CD4-positive, alpha-beta memory T cell (primary cell): ENCODE results near the gene TCF12. TPM values are rescaled to one million over a fixed set of nuclear protein-coding genes. Genes with fewer than 3 reads are reported as not detected.

Experiments
- CTCF ChIA-PET: fragments of 350-600 bp; sonication (Branson Sonifier 250); formaldehyde crosslinking; loops from one replicate; lab custom pipeline; 2021; ENCODE audit warnings: inconsistent platforms; ENCODE audit not compliant: partially characterized antibody; lab: Charles Lee
- POLR2A ChIA-PET: fragments of 350-600 bp; sonication (Branson Sonifier 250); formaldehyde crosslinking; loops from one replicate; lab custom pipeline; 2021; ENCODE audit not compliant: partially characterized antibody; lab: Charles Lee
- DNase-seq, 5 donors: peaks; one replicate each; pipeline versions ENCODE4 v3.0.0 to v3.0.0-alpha.2; 2020 to 2022; ENCODE audit warnings: mixed read lengths in 1 of 5
- H3K27ac ChIP-seq: one replicate; pipeline ENCODE4 v1.7.0; 2013; ENCODE audit warnings: low read depth, low read length
- H3K27me3 ChIP-seq: 2 replicates; pipeline ENCODE4 v1.7.0; 2013; ENCODE audit warnings: mild to moderate bottlenecking, low read length, moderate library complexity; ENCODE audit not compliant: insufficient read depth
- H3K36me3 ChIP-seq: 2 replicates; pipeline ENCODE4 v1.7.0; 2013; ENCODE audit warnings: mild to moderate bottlenecking, low read length, moderate library complexity; ENCODE audit not compliant: insufficient read depth
- H3K4me1 ChIP-seq: 2 replicates; pipeline ENCODE4 v1.7.0; 2013; ENCODE audit warnings: mild to moderate bottlenecking, low read length, moderate library complexity; ENCODE audit not compliant: insufficient read depth
- H3K4me3 ChIP-seq, 2 donors: one replicate each; pipeline ENCODE4 v1.7.0; 2013; ENCODE audit warnings: low read length in 2 of 2, mild to moderate bottlenecking in 1 of 2
- H3K9me3 ChIP-seq, 2 donors: one replicate each; pipeline ENCODE4 v1.7.0; 2013; ENCODE audit warnings: low read length in 2 of 2, control low read depth in 1 of 2; ENCODE audit not compliant: control insufficient read depth in 1 of 2
- H3K27ac Mint-ChIP-seq, 7 donors: one replicate each; pipeline ENCODE4 v1.8.0; 2020 to 2021; ENCODE audit warnings: mixed read lengths in 7 of 7, mild to moderate bottlenecking in 6 of 7, inconsistent platforms in 3 of 7, moderate library complexity in 3 of 7
- H3K27me3 Mint-ChIP-seq, 2 donors: one replicate each; pipeline ENCODE4 v1.8.0; 2020 to 2021; ENCODE audit warnings: mixed read lengths in 2 of 2
- H3K36me3 Mint-ChIP-seq, 2 donors: one replicate each; pipeline ENCODE4 v1.8.0; 2020 to 2021; ENCODE audit warnings: mixed read lengths in 2 of 2, inconsistent platforms in 1 of 2, mild to moderate bottlenecking in 1 of 2
- H3K4me1 Mint-ChIP-seq, 4 donors: one replicate each; pipeline ENCODE4 v1.8.0; 2020 to 2021; ENCODE audit warnings: mixed read lengths in 4 of 4, mild to moderate bottlenecking in 1 of 4
- H3K4me3 Mint-ChIP-seq, 8 donors: one replicate each; pipeline ENCODE4 v1.8.0; 2020 to 2021; ENCODE audit warnings: mixed read lengths in 8 of 8, mild to moderate bottlenecking in 7 of 8, moderate library complexity in 6 of 8, inconsistent platforms in 3 of 8
- H3K9me3 Mint-ChIP-seq, 8 donors: one replicate each; pipeline ENCODE4 v1.8.0; 2020 to 2021; ENCODE audit warnings: mixed read lengths in 8 of 8, mild to moderate bottlenecking in 5 of 8, inconsistent platforms in 3 of 8, moderate library complexity in 1 of 8
- intact Hi-C: fragments of 100-400 bp; cut with micrococcal nuclease; formaldehyde crosslinking; loops from one replicate; pipeline ENCODE4 v1.15.1; 2023
- polyA plus RNA-seq, 2 donors: library from polyadenylated mRNA; unstranded; fragments of 300-500 nt; fragmentation: Illumina TruSeq; gene quantifications; one replicate each; pipeline ENCODE4 v1.2.3, GENCODE V29; 2021
- total RNA-seq, 2 experiments: library from RNA; stranded (reverse); gene quantifications; one replicate each; pipeline ENCODE4 v1.2.3, GENCODE V29; 2021

Gene TCF12
- total and polyA plus RNA-seq, 4 experiments from 2014 or later = 36.5 to 86.5 (median 68.4) TPM

DNA sequence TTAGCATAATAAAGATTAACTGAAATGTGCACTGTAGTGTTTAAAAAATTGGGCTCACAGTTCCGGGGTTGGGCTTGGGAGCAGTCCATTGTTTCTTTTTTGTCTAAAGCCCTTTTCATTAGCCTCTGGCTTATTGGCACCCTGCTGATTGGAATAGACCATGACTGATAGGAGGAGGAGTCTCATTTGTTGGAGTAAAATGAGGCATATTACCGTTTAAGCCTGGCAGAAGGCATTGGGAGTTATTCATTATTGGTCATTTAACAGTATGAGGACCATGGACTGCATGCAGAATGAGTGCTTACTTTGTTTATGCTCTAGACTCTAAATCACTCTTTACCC, 318.8 kb downstream of the TCF12 start:
- Mint-ChIP-seq H3K27me3 (no peaks in the 10 kb centered on the region), H3K9me3 (no peaks in the 10 kb centered on the region), H3K4me3 (no peak overlapping the region), H3K27ac (no peak overlapping the region), H3K4me1 (peaks cover 0 to 2% (median 0%) of the 10 kb centered on the region in 4 donors), H3K36me3 (peaks cover 58% of the 10 kb centered on the region in 2 donors)
- no peak overlapping the region for H3K4me3 ChIP-seq
- H3K27ac ChIP-seq = no peak overlapping the region
- DNase-seq = no peak
- ChIA-PET CTCF (no interaction called here), POLR2A (no interaction called here)
- H3K27me3 ChIP-seq = no peaks in the 10 kb centered on the region
- no peaks in the 10 kb centered on the region for H3K4me1 ChIP-seq
- H3K36me3 ChIP-seq = peaks cover 21% of the 10 kb centered on the region
- H3K9me3 ChIP-seq = no peaks in the 10 kb centered on the region
- intact Hi-C loops = no loop called here

DNA sequence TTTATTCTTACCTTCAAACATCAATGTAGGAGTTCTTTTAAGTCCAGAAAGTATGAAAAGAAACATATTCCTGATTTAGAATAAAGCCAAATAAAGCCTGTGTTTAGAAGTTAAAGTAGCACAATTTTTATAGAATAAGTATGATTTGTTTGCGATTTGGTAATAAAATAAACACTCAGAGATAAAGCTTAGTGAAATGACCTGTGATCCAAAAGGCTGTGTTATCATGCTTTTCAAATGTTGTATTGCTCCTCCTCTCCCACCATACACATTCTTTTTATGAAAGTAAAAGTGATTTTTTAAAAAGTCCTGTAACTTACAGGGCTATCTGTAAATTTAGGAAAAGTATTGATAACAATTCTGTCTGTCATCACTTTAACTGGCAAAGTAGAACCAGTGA, 319.2 kb downstream of the TCF12 start:
- peaks cover 55 to 58% of the 10 kb centered on the region in 2 donors for H3K36me3 Mint-ChIP-seq
- DNase-seq = no peak
- no peaks in the 10 kb centered on the region for H3K27me3 Mint-ChIP-seq
- H3K27ac Mint-ChIP-seq = no peak overlapping the region
- POLR2A ChIA-PET = no interaction called here
- no peak overlapping the region for H3K4me3 Mint-ChIP-seq
- H3K9me3 ChIP-seq = no peaks in the 10 kb centered on the region
- CTCF ChIA-PET = no interaction called here
- no peak overlapping the region for H3K27ac ChIP-seq
- peaks cover 0 to 2% (median 0%) of the 10 kb centered on the region in 4 donors for H3K4me1 Mint-ChIP-seq
- no peaks in the 10 kb centered on the region for H3K4me1 ChIP-seq
- no peak overlapping the region for H3K4me3 ChIP-seq
- intact Hi-C loops = no loop called here
- H3K27me3 ChIP-seq = no peaks in the 10 kb centered on the region
- H3K36me3 ChIP-seq = peaks cover 20% of the 10 kb centered on the region
- H3K9me3 Mint-ChIP-seq = no peaks in the 10 kb centered on the region

- POLR2A ChIA-PET = no interaction called here
- Histone ChIP-seq H3K4me1 (no peaks in the 10 kb centered on the region), H3K27ac (no peak overlapping the region), H3K27me3 (no peaks in the 10 kb centered on the region), H3K36me3 (peaks cover 13% of the 10 kb centered on the region), H3K4me3 (no peak overlapping the region), H3K9me3 (no peaks in the 10 kb centered on the region)
- CTCF ChIA-PET = no interaction called here
- intact Hi-C loops = no loop called here
- no peaks in the 10 kb centered on the region for H3K27me3 Mint-ChIP-seq
- no peak for DNase-seq
- peaks cover 42 to 50% of the 10 kb centered on the region in 2 donors for H3K36me3 Mint-ChIP-seq
- H3K9me3 Mint-ChIP-seq = no peaks in the 10 kb centered on the region
- no peak overlapping the region for H3K27ac Mint-ChIP-seq
- H3K4me1 Mint-ChIP-seq = no peaks in the 10 kb centered on the region
- no peak overlapping the region for H3K4me3 Mint-ChIP-seq
Measured at GRCh38 chr15:57245130-57245529, 326.7 kb downstream of the TCF12 start.

- intact Hi-C loops = no loop called here
- no peak overlapping the region for H3K27ac ChIP-seq
- CTCF ChIA-PET = interaction anchor here (1.1 kb wide), 1 partner anchor 423 kb away, joined by 3 read pairs; no protein-coding TSS in a partner anchor
- no peaks in the 10 kb centered on the region for H3K9me3 Mint-ChIP-seq
- POLR2A ChIA-PET = no interaction called here
- H3K9me3 ChIP-seq = no peaks in the 10 kb centered on the region
- H3K4me1 Mint-ChIP-seq = no peaks in the 10 kb centered on the region
- peaks cover 41 to 50% of the 10 kb centered on the region in 2 donors for H3K36me3 Mint-ChIP-seq
- no peaks in the 10 kb centered on the region for H3K27me3 Mint-ChIP-seq
- H3K4me3 Mint-ChIP-seq = no peak overlapping the region
- H3K27me3 ChIP-seq = no peaks in the 10 kb centered on the region
- no peaks in the 10 kb centered on the region for H3K4me1 ChIP-seq
- H3K36me3 ChIP-seq = peaks cover 13% of the 10 kb centered on the region
- H3K27ac Mint-ChIP-seq = no peak overlapping the region
- H3K4me3 ChIP-seq = no peak overlapping the region
- no peak for DNase-seq
Measured at GRCh38 chr15:57245714-57246113, 327.3 kb downstream of the TCF12 start.

DNA sequence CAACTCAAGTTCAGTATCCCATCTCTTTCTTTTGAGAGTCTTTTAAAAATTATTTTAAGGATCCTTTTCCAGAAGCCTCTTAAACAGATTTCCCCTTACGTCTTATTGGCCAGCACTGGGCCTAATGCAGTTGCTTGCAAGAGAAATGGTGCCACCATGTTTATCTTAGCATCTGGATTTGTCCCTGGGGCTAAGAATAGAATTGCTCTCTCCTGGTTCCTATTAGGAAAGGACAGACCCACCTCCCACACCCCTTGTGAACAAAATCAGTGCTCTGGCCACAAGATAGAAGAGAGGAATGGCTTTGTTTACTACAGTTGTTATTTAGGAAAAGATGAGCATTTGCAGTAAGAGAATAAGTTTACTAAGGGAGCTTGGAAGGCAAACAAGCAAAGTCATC, 329.6 kb downstream of the TCF12 start:
- Mint-ChIP-seq H3K9me3 (no peaks in the 10 kb centered on the region), H3K27me3 (no peaks in the 10 kb centered on the region), H3K4me1 (no peaks in the 10 kb centered on the region), H3K4me3 (no peak overlapping the region), H3K36me3 (peaks cover 55 to 57% of the 10 kb centered on the region in 2 donors), H3K27ac (peak overlapping the region in 2 of 7 donors; percentile 0)
- H3K4me1 ChIP-seq = no peaks in the 10 kb centered on the region
- peaks cover 17% of the 10 kb centered on the region for H3K36me3 ChIP-seq
- no peaks in the 10 kb centered on the region for H3K9me3 ChIP-seq
- no peaks in the 10 kb centered on the region for H3K27me3 ChIP-seq
- CTCF ChIA-PET = no interaction called here
- no peak for DNase-seq
- no peak overlapping the region for H3K4me3 ChIP-seq
- H3K27ac ChIP-seq = no peak overlapping the region
- intact Hi-C loops = no loop called here
- POLR2A ChIA-PET = no interaction called here

GRCh38 chr15:57251308-57251707, 332.9 kb downstream of the TCF12 start:
- no peak for DNase-seq
- H3K4me1 Mint-ChIP-seq = no peaks in the 10 kb centered on the region
- no peak overlapping the region for H3K27ac Mint-ChIP-seq
- Histone ChIP-seq H3K27me3 (no peaks in the 10 kb centered on the region), H3K4me3 (no peak overlapping the region), H3K4me1 (no peaks in the 10 kb centered on the region), H3K9me3 (no peaks in the 10 kb centered on the region), H3K36me3 (peaks cover 24% of the 10 kb centered on the region), H3K27ac (no peak overlapping the region)
- ChIA-PET POLR2A (no interaction called here), CTCF (no interaction called here)
- H3K36me3 Mint-ChIP-seq = peaks cover 42 to 51% of the 10 kb centered on the region in 2 donors
- H3K9me3 Mint-ChIP-seq = no peaks in the 10 kb centered on the region
- intact Hi-C loops = no loop called here
- H3K27me3 Mint-ChIP-seq = no peaks in the 10 kb centered on the region
- no peak overlapping the region for H3K4me3 Mint-ChIP-seq

DNA sequence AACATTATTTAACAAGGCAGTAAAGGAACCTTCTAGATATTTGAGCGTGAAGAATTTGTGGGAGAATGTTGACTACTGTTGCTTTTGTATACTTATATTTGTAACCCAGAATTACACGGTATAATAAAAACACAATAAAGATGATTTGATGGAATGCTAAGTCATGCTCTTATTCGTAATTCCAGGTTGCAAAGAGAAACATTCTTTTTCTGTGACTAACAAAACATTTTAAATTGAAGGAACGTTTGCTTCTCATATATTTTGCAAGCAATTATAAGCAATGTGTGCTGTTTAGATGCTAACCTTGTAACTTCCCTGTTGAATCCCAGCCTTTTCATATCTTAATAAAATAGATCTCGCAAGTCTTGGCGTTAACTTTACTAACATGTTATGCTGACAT, 333.5 kb downstream of the TCF12 start:
- Mint-ChIP-seq H3K27ac (no peak overlapping the region), H3K4me3 (no peak overlapping the region), H3K9me3 (no peaks in the 10 kb centered on the region), H3K27me3 (no peaks in the 10 kb centered on the region), H3K4me1 (no peaks in the 10 kb centered on the region), H3K36me3 (peaks cover 39 to 51% of the 10 kb centered on the region in 2 donors)
- Histone ChIP-seq H3K4me3 (no peak overlapping the region), H3K4me1 (no peaks in the 10 kb centered on the region), H3K27me3 (no peaks in the 10 kb centered on the region), H3K27ac (no peak overlapping the region), H3K36me3 (peaks cover 19% of the 10 kb centered on the region), H3K9me3 (no peaks in the 10 kb centered on the region)
- no peak for DNase-seq
- ChIA-PET CTCF (no interaction called here), POLR2A (no interaction called here)
- intact Hi-C loops = no loop called here

DNA sequence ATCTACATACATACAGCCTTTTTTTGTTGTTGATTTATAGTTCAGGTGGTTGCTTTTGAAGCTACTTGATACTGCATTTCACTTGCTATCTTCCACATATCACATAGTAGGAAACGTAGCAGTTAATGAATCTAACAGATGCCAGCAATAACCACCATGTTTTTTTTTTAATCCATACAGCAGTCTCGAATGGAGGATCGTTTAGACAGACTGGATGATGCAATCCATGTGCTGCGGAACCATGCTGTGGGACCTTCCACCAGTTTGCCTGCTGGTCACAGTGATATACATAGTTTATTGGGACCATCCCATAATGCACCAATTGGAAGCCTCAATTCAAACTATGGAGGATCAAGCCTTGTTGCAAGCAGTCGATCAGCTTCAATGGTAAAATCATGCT, 334.6 kb downstream of the TCF12 start:
- CTCF ChIA-PET = no interaction called here
- POLR2A ChIA-PET = no interaction called here

More for the DNA sequence above, 334.6 kb downstream of the TCF12 start:
- no peaks in the 10 kb centered on the region for H3K4me1 ChIP-seq
- no peak overlapping the region for H3K27ac ChIP-seq
- H3K27ac Mint-ChIP-seq = no peak overlapping the region
- H3K4me1 Mint-ChIP-seq = no peaks in the 10 kb centered on the region
- H3K36me3 ChIP-seq = peaks cover 15% of the 10 kb centered on the region
- DNase-seq = no peak
- no peaks in the 10 kb centered on the region for H3K9me3 ChIP-seq
- no peak overlapping the region for H3K4me3 Mint-ChIP-seq
- H3K27me3 ChIP-seq = no peaks in the 10 kb centered on the region
- intact Hi-C loops = no loop called here
- H3K36me3 Mint-ChIP-seq = peaks cover 32 to 46% of the 10 kb centered on the region in 2 donors
- no peaks in the 10 kb centered on the region for H3K27me3 Mint-ChIP-seq
- H3K4me3 ChIP-seq = no peak overlapping the region
- H3K9me3 Mint-ChIP-seq = no peaks in the 10 kb centered on the region
